DND-41 (cell line): Measurements from ENCODE around the gene TMF1.

ENCODE experiments used
- ATAC-seq: fragments of 200-7000 bp; cut with Tn5 transposase; 3 replicates; pipeline ENCODE4 v1.9.1; 2021; ENCODE audit warnings: low read depth; ENCODE audit not compliant: insufficient read depth
- DNase-seq: peaks from one replicate; pipeline ENCODE4 v3.0.0-alpha.2; 2020
- H2AFZ ChIP-seq: 2 replicates; pipeline ENCODE4 v1.6.0; 2012; ENCODE audit warnings: low read depth, low read length
- H3K27ac ChIP-seq: 2 replicates; pipeline ENCODE4 v1.5.1; 2012; ENCODE audit warnings: low read length, inconsistent platforms
- H3K27me3 ChIP-seq: fragments of 200-600 bp; sonication (generic); 2 replicates; pipeline ENCODE4 v1.6.0; 2012; ENCODE audit warnings: low read length, mild to moderate bottlenecking, inconsistent platforms; ENCODE audit not compliant: insufficient read depth, poor library complexity
- H3K36me3 ChIP-seq: 2 replicates; pipeline ENCODE4 v1.5.1; 2012; ENCODE audit warnings: low read length, inconsistent platforms; ENCODE audit not compliant: insufficient read depth
- H3K4me1 ChIP-seq: 2 replicates; pipeline ENCODE4 v1.5.1; 2012; ENCODE audit warnings: mild to moderate bottlenecking, low read length; ENCODE audit not compliant: insufficient read depth
- H3K4me2 ChIP-seq: 2 replicates; pipeline ENCODE4 v1.6.0; 2012; ENCODE audit warnings: mild to moderate bottlenecking, moderate library complexity, low read length, inconsistent platforms; ENCODE audit not compliant: insufficient read depth
- H3K4me3 ChIP-seq, 2 experiments: fragments of 200-600 bp in 1 of 2; shearing (Covaris generic) in 1 of 2; 2 replicates each; pipeline ENCODE4 v1.5.1; 2012 to 2016; ENCODE audit warnings: inconsistent platforms in 2 of 2, low read length in 2 of 2, mild to moderate bottlenecking in 2 of 2, low read depth in 1 of 2, moderate library complexity in 1 of 2
- H3K79me2 ChIP-seq: 2 replicates; pipeline ENCODE4 v1.6.0; 2012; ENCODE audit warnings: low read length, inconsistent platforms; ENCODE audit not compliant: insufficient read depth
- H3K9ac ChIP-seq: 2 replicates; pipeline ENCODE4 v1.6.0; 2012; ENCODE audit warnings: low read depth, mild to moderate bottlenecking, inconsistent platforms, low read length, moderate library complexity
- H3K9me3 ChIP-seq: 2 replicates; pipeline ENCODE4 v1.5.1; 2012; ENCODE audit warnings: low read length, moderate library complexity, mild to moderate bottlenecking, inconsistent platforms; ENCODE audit not compliant: insufficient read depth, severe bottlenecking
- H4K20me1 ChIP-seq: 2 replicates; pipeline ENCODE4 v1.6.0; 2012; ENCODE audit warnings: low read length; ENCODE audit not compliant: insufficient read depth
- CTCF ChIP-seq: IDR thresholded peaks from 2 replicates; pipeline ENCODE4 v1.5.1; 2012; ENCODE audit warnings: borderline replicate concordance, low read length, moderate library complexity, mild to moderate bottlenecking; ENCODE audit not compliant: poor library complexity, severe bottlenecking; ENCODE audit errors: extremely low read depth
- EZH2 ChIP-seq: IDR thresholded peaks from 3 replicates; pipeline ENCODE4 v1.6.1; 2012; ENCODE audit warnings: borderline replicate concordance, low read depth, mild to moderate bottlenecking, moderate library complexity, low read length, inconsistent platforms; ENCODE audit not compliant: severe bottlenecking

The TMF1 gene

GRCh38 chr3:69048990-69049389 lies 3.1 kb downstream of the TMF1 start:
- Histone ChIP-seq H3K4me2 (peak overlapping the region; percentile 83), H3K4me3 (no peak overlapping the region), H3K4me1 (peaks cover 42% of the 10 kb centered on the region), H3K79me2 (peaks cover 54% of the 10 kb centered on the region), H4K20me1 (peaks cover 6% of the 10 kb centered on the region; the same call in 1 of the 2 replicates), H3K9ac (no peak overlapping the region), H3K36me3 (peaks cover 34% of the 10 kb centered on the region), H3K27me3 (no peaks in the 10 kb centered on the region), H2AFZ (no peak overlapping the region), H3K9me3 (no peaks in the 10 kb centered on the region), H3K27ac (no peak overlapping the region)
- TF ChIP-seq EZH2 (no peak), CTCF (no peak)
- no peak for DNase-seq
- ATAC-seq = no peak

GRCh38 chr3:69044608-69045007 lies 7.5 kb downstream of the TMF1 start:
- TF ChIP-seq CTCF (no peak), EZH2 (no peak)
- no peaks in the 10 kb centered on the region for H3K9me3 ChIP-seq
- H3K4me1 ChIP-seq = peaks cover 17% of the 10 kb centered on the region
- peaks cover 29% of the 10 kb centered on the region for H3K79me2 ChIP-seq
- H3K27ac ChIP-seq = no peak overlapping the region
- H2AFZ ChIP-seq = no peak overlapping the region
- H3K27me3 ChIP-seq = no peaks in the 10 kb centered on the region
- no peak for DNase-seq
- peaks cover 70% of the 10 kb centered on the region for H3K36me3 ChIP-seq
- H3K9ac ChIP-seq = no peak overlapping the region
- ATAC-seq = no peak
- H3K4me2 ChIP-seq = no peak overlapping the region
- H3K4me3 ChIP-seq = no peak overlapping the region
- H4K20me1 ChIP-seq = no peaks in the 10 kb centered on the region

- DNase-seq (no peak), ATAC-seq (no peak)
- Histone ChIP-seq H3K4me2 (no peak overlapping the region), H4K20me1 (no peaks in the 10 kb centered on the region), H3K79me2 (no peaks in the 10 kb centered on the region), H3K4me3 (no peak overlapping the region), H2AFZ (no peak overlapping the region), H3K9me3 (no peaks in the 10 kb centered on the region), H3K27ac (no peak overlapping the region), H3K36me3 (peaks cover 81% of the 10 kb centered on the region), H3K4me1 (no peaks in the 10 kb centered on the region), H3K9ac (no peak overlapping the region), H3K27me3 (no peaks in the 10 kb centered on the region)
- TF ChIP-seq CTCF (no peak), EZH2 (no peak)
These were observed 18.7 kb downstream of the TMF1 start for GRCh38 chr3:69033470-69033869.

GRCh38 chr3:69032737-69033136 lies 19.4 kb downstream of the TMF1 start:
- no peaks in the 10 kb centered on the region for H3K79me2 ChIP-seq
- H3K9ac ChIP-seq = no peak overlapping the region
- no peaks in the 10 kb centered on the region for H3K4me1 ChIP-seq
- peaks cover 79% of the 10 kb centered on the region for H3K36me3 ChIP-seq
- no peak for DNase-seq
- ATAC-seq = no peak
- H3K27ac ChIP-seq = no peak overlapping the region
- no peaks in the 10 kb centered on the region for H3K9me3 ChIP-seq
- H2AFZ ChIP-seq = no peak overlapping the region
- H3K4me3 ChIP-seq = no peak overlapping the region
- H3K27me3 ChIP-seq = no peaks in the 10 kb centered on the region
- no peaks in the 10 kb centered on the region for H4K20me1 ChIP-seq
- no peak overlapping the region for H3K4me2 ChIP-seq
- TF ChIP-seq CTCF = no peak
